Smooth muscle cell (in vitro differentiated cells): Measurements from ENCODE around the gene UTP4. TPM values are rescaled to one million over a fixed set of nuclear protein-coding genes. Genes with fewer than 3 reads are reported as not detected.

Experiments used
- DNase-seq: peaks from one replicate; lab custom pipeline; 2025; ENCODE audit not compliant: unreplicated experiment; lab: John Stamatoyannopoulos, UW
- H2AFZ ChIP-seq: fragments of 200-600 bp; sonication (generic); 2 replicates; pipeline ENCODE4 v1.6.0; 2016; ENCODE audit warnings: antibody characterized with exemption, low read depth, mild to moderate bottlenecking
- H3F3A ChIP-seq: fragments of 200-600 bp; sonication (generic); 2 replicates; pipeline ENCODE4 v1.6.0; 2017; ENCODE audit warnings: antibody characterized with exemption, low read depth
- H3K27ac ChIP-seq: fragments of 200-600 bp; sonication (generic); 2 replicates; pipeline ENCODE4 v1.5.1; 2016; ENCODE audit warnings: low read depth, mild to moderate bottlenecking
- H3K27me3 ChIP-seq: fragments of 200-600 bp; sonication (generic); 2 replicates; pipeline ENCODE4 v1.6.1; 2016; ENCODE audit warnings: low read depth, mild to moderate bottlenecking
- H3K36me3 ChIP-seq: fragments of 200-600 bp; sonication (generic); 2 replicates; pipeline ENCODE4 v1.5.1; 2016; ENCODE audit warnings: low read depth
- H3K4me1 ChIP-seq: fragments of 200-600 bp; sonication (generic); 2 replicates; pipeline ENCODE4 v1.5.1; 2016; ENCODE audit warnings: low read depth
- H3K4me2 ChIP-seq: fragments of 200-600 bp; sonication (generic); 2 replicates; pipeline ENCODE4 v1.6.0; 2016; ENCODE audit warnings: mild to moderate bottlenecking
- H3K4me3 ChIP-seq: fragments of 200-600 bp; sonication (generic); 2 replicates; pipeline ENCODE4 v1.5.1; 2016; ENCODE audit warnings: mild to moderate bottlenecking
- H3K79me2 ChIP-seq: fragments of 200-600 bp; sonication (generic); 2 replicates; pipeline ENCODE4 v1.6.0; 2016; ENCODE audit warnings: low read depth, mild to moderate bottlenecking
- H3K9ac ChIP-seq: fragments of 200-600 bp; sonication (generic); 2 replicates; pipeline ENCODE4 v1.6.0; 2016; ENCODE audit warnings: low read depth
- H3K9me3 ChIP-seq: fragments of 200-600 bp; sonication (generic); replicated peaks from 2 replicates; pipeline ENCODE4 v1.5.1; 2016; ENCODE audit warnings: low read depth
- H4K20me1 ChIP-seq: fragments of 200-600 bp; sonication (generic); 2 replicates; pipeline ENCODE4 v1.6.0; 2016; ENCODE audit warnings: low read depth
- WGBS: methylation state at CpG from one replicate; pipeline ENCODE4 v1.1.7; 2016; ENCODE audit warnings: low lambda C conversion rate; 5-methylcytosine and 5-hydroxymethylcytosine counted together
- polyA plus RNA-seq: library from polyadenylated mRNA; unstranded; fragments of >200 nt; fragmentation: Nextera tagmentation; extraction: Ambion mirVana; gene quantifications from 2 replicates; pipeline ENCODE4 v1.2.1, GENCODE V29; 2016
- total RNA-seq: library from RNA; depleted of rRNA; stranded (reverse); fragments of >200 nt; gene quantifications from 2 replicates; pipeline ENCODE4 v1.2.3, GENCODE V29; 2014
- TF ChIP-seq, protein P1 (sequence below): fragments of 200-600 bp; sonication (generic); IDR thresholded peaks from 2 replicates; pipeline ENCODE4 v1.5.1; 2017; ENCODE audit warnings: borderline replicate concordance, mild to moderate bottlenecking, antibody characterized with exemption; ENCODE audit not compliant: insufficient read depth, poor library complexity, severe bottlenecking

Gene UTP4
- total and polyA plus RNA-seq, 2 experiments from 2014 or later, result 20.4 to 29.0 TPM

DNA sequence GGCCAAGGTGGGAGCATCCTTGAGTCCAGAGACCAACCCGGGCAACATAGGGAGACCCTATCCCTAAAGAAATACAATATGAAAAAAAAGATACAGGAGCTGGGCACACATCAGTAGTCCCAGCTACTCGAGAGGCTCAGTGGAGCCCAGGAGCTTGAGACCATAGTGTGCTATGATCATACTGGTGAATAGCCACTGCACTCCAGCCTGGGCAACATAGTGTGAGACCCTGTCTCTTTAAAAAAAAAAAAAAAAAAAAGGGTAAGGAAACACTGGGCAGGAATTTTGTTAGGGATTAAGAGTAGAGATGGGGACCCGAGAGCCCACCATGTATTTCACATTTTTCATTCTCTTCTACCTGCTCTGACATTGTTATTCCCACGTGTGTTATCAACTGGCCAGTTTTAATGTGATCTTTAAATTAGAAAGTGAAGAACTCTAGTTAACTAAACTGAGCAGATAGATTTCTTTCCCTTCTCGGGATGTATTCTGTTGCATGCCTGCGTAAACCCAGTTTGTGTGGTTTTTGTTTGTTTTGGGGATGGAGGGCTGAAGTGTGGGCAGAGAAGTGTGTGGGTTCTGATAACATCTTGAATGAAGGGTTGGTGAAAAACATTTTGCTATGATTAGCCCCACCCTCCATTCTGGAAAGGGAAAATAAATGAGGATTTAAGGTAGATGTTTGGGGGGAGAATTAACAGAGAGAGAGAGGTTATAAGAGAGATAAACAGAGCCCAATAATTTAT lies 37.3 kb downstream of the UTP4 start:
- Histone ChIP-seq H4K20me1 (peaks cover 7% of the 10 kb centered on the region), H3K9ac (no peak overlapping the region), H3K4me3 (no peak overlapping the region), H3K27ac (no peak overlapping the region), H3K79me2 (no peaks in the 10 kb centered on the region), H3K4me2 (no peak overlapping the region), H3K27me3 (no peaks in the 10 kb centered on the region), H3F3A (peaks cover 21% of the 10 kb centered on the region), H3K9me3 (no peaks in the 10 kb centered on the region), H3K4me1 (peaks cover 7% of the 10 kb centered on the region), H2AFZ (no peak overlapping the region), H3K36me3 (peaks cover 17% of the 10 kb centered on the region)
- 80% methylated on average over 6 of the region's 6 CpGs for WGBS
- no peak for DNase-seq
- TF ChIP-seq, protein P1, sequence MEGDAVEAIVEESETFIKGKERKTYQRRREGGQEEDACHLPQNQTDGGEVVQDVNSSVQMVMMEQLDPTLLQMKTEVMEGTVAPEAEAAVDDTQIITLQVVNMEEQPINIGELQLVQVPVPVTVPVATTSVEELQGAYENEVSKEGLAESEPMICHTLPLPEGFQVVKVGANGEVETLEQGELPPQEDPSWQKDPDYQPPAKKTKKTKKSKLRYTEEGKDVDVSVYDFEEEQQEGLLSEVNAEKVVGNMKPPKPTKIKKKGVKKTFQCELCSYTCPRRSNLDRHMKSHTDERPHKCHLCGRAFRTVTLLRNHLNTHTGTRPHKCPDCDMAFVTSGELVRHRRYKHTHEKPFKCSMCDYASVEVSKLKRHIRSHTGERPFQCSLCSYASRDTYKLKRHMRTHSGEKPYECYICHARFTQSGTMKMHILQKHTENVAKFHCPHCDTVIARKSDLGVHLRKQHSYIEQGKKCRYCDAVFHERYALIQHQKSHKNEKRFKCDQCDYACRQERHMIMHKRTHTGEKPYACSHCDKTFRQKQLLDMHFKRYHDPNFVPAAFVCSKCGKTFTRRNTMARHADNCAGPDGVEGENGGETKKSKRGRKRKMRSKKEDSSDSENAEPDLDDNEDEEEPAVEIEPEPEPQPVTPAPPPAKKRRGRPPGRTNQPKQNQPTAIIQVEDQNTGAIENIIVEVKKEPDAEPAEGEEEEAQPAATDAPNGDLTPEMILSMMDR, result no peak

DNA sequence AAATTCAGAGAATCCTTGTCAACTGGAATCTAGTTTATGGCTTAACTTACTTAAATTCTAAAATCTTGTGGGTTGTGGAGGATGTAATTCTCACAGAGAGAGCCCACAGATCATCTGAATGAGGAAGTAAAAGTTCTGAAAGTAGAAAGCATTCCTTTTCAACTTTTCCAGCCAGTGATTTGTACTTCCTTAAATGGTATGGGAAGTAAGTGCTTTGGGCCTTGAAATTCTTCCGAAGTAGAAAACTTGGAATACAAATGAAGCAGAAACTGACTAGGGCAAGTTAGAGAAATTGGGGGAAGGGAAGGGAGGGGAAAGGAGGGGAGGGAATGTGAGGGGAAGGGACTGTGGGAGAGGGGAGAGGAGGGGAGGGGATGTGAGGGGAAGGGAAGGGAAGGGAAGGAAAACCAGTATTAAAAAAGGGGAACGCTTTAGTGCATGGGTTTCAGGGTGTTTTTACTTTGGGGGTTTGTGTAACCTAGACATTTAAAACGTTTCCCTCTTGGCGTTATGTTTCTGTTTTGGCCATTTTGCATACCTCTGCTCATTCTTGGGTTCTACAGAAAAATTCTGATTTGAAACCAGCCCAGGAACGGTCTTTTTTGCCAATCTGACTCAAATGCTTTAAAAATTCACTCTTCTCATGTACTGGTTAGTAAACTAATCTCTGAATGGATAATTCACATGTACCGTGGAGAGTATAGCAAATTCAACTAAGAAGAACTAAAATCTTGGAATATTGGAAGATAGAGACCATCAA lies 39.1 kb downstream of the UTP4 start:
- H3K36me3 ChIP-seq, result peaks cover 14% of the 10 kb centered on the region
- H4K20me1 ChIP-seq, result peaks cover 4% of the 10 kb centered on the region
- H3K4me1 ChIP-seq, result peaks cover 7% of the 10 kb centered on the region
- H3K9me3 ChIP-seq, result no peaks in the 10 kb centered on the region
- H3F3A ChIP-seq, result peaks cover 13% of the 10 kb centered on the region
- peak overlapping the region; percentile 45 for H3K27ac ChIP-seq
- H3K4me3 ChIP-seq, result no peak overlapping the region
- no peak for DNase-seq
- no peak overlapping the region for H3K9ac ChIP-seq
- TF ChIP-seq, protein P1, result no peak
- peak overlapping the region; percentile 56 for H3K4me2 ChIP-seq
- H3K79me2 ChIP-seq, result no peaks in the 10 kb centered on the region
- no peak overlapping the region for H2AFZ ChIP-seq
- no peaks in the 10 kb centered on the region for H3K27me3 ChIP-seq
- WGBS, result 68% methylated on average over 5 of the region's 6 CpGs

- H3K27ac ChIP-seq, result peak overlapping the region; percentile 28
- TF ChIP-seq, protein P1, result no peak
- H3K79me2 ChIP-seq, result no peaks in the 10 kb centered on the region
- peaks cover 3% of the 10 kb centered on the region for H3K4me1 ChIP-seq
- no peaks in the 10 kb centered on the region for H3K9me3 ChIP-seq
- DNase-seq, result no peak
- H3K27me3 ChIP-seq, result no peaks in the 10 kb centered on the region
- no peaks in the 10 kb centered on the region for H4K20me1 ChIP-seq
- no peak overlapping the region for H3K4me2 ChIP-seq
- 88% methylated on average over 4 of the region's 4 CpGs for WGBS
- no peak overlapping the region for H2AFZ ChIP-seq
- H3F3A ChIP-seq, result peaks cover 3% of the 10 kb centered on the region
- H3K36me3 ChIP-seq, result no peaks in the 10 kb centered on the region
- no peak overlapping the region for H3K4me3 ChIP-seq
- no peak overlapping the region for H3K9ac ChIP-seq
Observed at GRCh38 chr16:69176033-69176800, 43.8 kb downstream of the UTP4 start.
